Prostate gland (tissue), 2 donors: ENCODE results near the gene PTPN23. TPM values are rescaled to one million over a fixed set of nuclear protein-coding genes. Genes with fewer than 3 reads are reported as not detected.
A peak's percentile ranks its signal among the peaks of the same experiment; 100 is the strongest.

ENCODE experiments used
- DNase-seq: peaks from one replicate; pipeline ENCODE4 v3.0.0-alpha.2; 2019; ENCODE audit warnings: low spot score
- H3K27ac ChIP-seq, 2 donors: fragments of 200-600 bp; sonication (generic); 2 replicates each; pipeline ENCODE4 v1.5.1; 2017 to 2019
- H3K27me3 ChIP-seq: fragments of 200-600 bp; sonication (generic); replicated peaks from 2 replicates; pipeline ENCODE4 v1.5.1; 2019; ENCODE audit not compliant: insufficient read depth
- H3K36me3 ChIP-seq, 2 donors: fragments of 200-600 bp; sonication (generic); 1 replicate in 1 of 2; 2 replicates in 1 of 2; pipeline versions ENCODE4 v1.5.1 to v1.8.1; 2017 to 2019
- H3K4me1 ChIP-seq: fragments of 200-600 bp; sonication (generic); replicated peaks from 2 replicates; pipeline ENCODE4 v1.5.1; 2019
- H3K4me3 ChIP-seq, 2 donors: fragments of 200-600 bp; sonication (generic); 2 replicates each; pipeline ENCODE4 v1.5.1; 2017 to 2019
- H3K9me3 ChIP-seq: fragments of 200-600 bp; sonication (generic); 2 replicates; pipeline ENCODE4 v1.5.1; 2017
- CTCF ChIP-seq, 4 experiments: fragments of 200-600 bp in 2 of 4; fragments of 450-650 bp in 2 of 4; sonication (generic) in 2 of 4; IDR thresholded peaks; 1 replicate in 3 of 4; 2 replicates in 1 of 4; pipeline ENCODE4 v1.5.1; 2016 to 2019; ENCODE audit warnings: antibody characterized with exemption in 4 of 4, mild to moderate bottlenecking in 2 of 4, moderate library complexity in 2 of 4
- POLR2A ChIP-seq: fragments of 450-650 bp; IDR thresholded peaks from one replicate; pipeline ENCODE4 v1.6.1; 2016; ENCODE audit warnings: antibody characterized with exemption, mild to moderate bottlenecking
- POLR2AphosphoS5 ChIP-seq: sonication (generic); formaldehyde crosslinking; IDR thresholded peaks from one replicate; pipeline ENCODE4 v1.6.1; 2017; ENCODE audit warnings: antibody characterized with exemption
- WGBS: methylation state at CpG from one replicate; pipeline ENCODE4 v1.1.5; 2018; 5-methylcytosine and 5-hydroxymethylcytosine counted together
- intact Hi-C: fragments of 100-400 bp; cut with DNase I; formaldehyde crosslinking; loops from one replicate; pipeline ENCODE4 v1.14.2; 2022
- total RNA-seq, 2 donors: library from RNA; depleted of rRNA; stranded (reverse); fragments of >200 nt; gene quantifications; one replicate each; pipeline ENCODE4 v1.1.0, GENCODE V29; 2016

Gene PTPN23
- total RNA-seq, result 10 to 100 TPM; 31.7 to 47.4 TPM

DNA sequence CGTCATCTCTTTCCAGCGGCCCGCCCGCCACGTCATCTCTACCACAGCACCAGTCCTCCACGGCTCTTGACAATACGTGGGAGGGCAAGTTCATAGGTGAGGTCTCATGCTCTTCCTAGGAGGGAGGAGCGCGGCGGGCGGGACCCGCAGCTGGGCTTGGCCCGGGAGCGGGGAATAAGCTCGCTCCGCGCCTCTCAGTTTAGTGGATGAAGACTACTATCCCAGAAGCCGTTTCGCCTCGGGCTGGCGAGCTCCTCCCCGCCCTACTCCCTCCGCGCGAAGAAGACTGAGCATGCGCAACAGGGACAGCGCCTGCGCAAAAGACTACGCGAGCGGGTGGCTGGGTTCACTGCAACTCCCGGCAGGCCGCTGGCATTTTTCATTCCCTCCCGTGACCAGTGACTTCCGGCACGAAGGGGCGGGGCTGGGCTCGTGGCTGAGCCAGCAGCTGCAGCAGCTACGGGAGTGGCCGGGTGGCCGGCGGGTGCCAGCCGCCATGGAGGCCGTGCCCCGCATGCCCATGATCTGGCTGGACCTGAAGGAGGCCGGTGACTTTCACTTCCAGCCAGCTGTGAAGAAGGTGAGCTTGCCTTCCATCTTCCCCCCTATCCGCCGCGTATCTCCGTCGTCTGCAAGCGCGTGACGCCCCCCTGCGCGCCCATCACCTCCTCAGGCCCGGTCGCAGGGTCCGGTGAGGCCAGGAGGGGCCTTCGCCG, at the start of gene PTPN23:
PTPN23 (plus strand) TSS at position 421 of the 716 bp plus-strand sequence; CDS start at position 497, 76 bp downstream.
- Histone ChIP-seq H3K36me3 (no peaks in the 10 kb centered on the region), H3K4me1 (peaks cover 5% of the 10 kb centered on the region), H3K27me3 (no peaks in the 10 kb centered on the region), H3K27ac (peak within 1 kb of the TSS; percentile 93 to 94), H3K4me3 (peak within 1 kb of the TSS; percentile 94 to 98), H3K9me3 (no peaks in the 10 kb centered on the region)
- 0% methylated on average over 44 of the region's 61 CpGs for WGBS
- peak; percentile 98 for DNase-seq
- intact Hi-C loops, result no loop called here
- TF ChIP-seq POLR2A (peak; percentile 76), CTCF (IDR thresholded peaks at IDR 0.05) (peak in 1 of 4 experiments; percentile 22), POLR2AphosphoS5 (peak; percentile 99)

- H3K27ac ChIP-seq, result no peak overlapping the region
- no peak for DNase-seq
- H3K9me3 ChIP-seq, result no peaks in the 10 kb centered on the region
- intact Hi-C loops, result no loop called here
- H3K36me3 ChIP-seq, result peaks cover 6 to 16% of the 10 kb centered on the region in 2 donors
- no peak overlapping the region for H3K4me3 ChIP-seq
- no peaks in the 10 kb centered on the region for H3K4me1 ChIP-seq
- 76% methylated on average over 3 of the region's 3 CpGs for WGBS
- TF ChIP-seq CTCF (IDR thresholded peaks at IDR 0.05) (no peak), POLR2A (no peak), POLR2AphosphoS5 (no peak)
- no peaks in the 10 kb centered on the region for H3K27me3 ChIP-seq
These were observed 46.9 kb upstream of the PTPN23 start for GRCh38 chr3:47333907-47334306.

DNA sequence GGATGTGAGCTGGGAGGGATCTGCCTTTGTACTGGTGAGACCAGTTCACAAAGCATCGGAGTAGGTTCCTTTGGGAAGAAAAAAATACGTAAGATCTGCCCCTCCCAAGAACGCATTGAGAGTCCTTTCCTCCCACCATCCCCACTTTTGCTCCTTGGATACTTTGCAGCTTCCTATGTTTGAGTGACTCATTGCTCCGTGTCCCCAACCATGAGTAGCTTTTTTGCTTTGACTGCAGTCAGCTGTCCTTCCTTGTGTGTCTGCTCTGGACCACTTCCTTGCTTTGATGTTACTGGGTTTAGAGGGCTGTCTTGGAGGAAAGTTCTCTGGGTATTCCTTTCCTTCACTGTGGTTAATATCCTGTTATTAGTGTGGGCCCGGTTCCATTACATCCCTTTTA, 43.2 kb upstream of the PTPN23 start:
- whole genome bisulfite sequencing, result 93% methylated on average over 5 of the region's 5 CpGs
- intact Hi-C loops, result no loop called here
- Histone ChIP-seq H3K27me3 (no peaks in the 10 kb centered on the region), H3K9me3 (no peaks in the 10 kb centered on the region), H3K4me1 (no peaks in the 10 kb centered on the region), H3K4me3 (no peak overlapping the region), H3K27ac (no peak overlapping the region), H3K36me3 (peaks cover 6 to 16% of the 10 kb centered on the region in 2 donors)
- no peak for DNase-seq
- no peak for TF ChIP-seq POLR2AphosphoS5
- no peak for TF ChIP-seq CTCF (IDR thresholded peaks at IDR 0.05)
- no peak for TF ChIP-seq POLR2A

GRCh38 chr3:47339951-47340350, 40.9 kb upstream of the PTPN23 start:
- 88% methylated on average over 2 of the region's 2 CpGs for WGBS
- intact Hi-C loops, result no loop called here
- no peaks in the 10 kb centered on the region for H3K27me3 ChIP-seq
- H3K36me3 ChIP-seq, result peaks cover 0 to 11% of the 10 kb centered on the region in 2 donors
- no peaks in the 10 kb centered on the region for H3K4me1 ChIP-seq
- H3K27ac ChIP-seq, result no peak overlapping the region
- TF ChIP-seq CTCF (IDR thresholded peaks at IDR 0.05) (no peak), POLR2AphosphoS5 (no peak), POLR2A (no peak)
- no peak for DNase-seq
- no peaks in the 10 kb centered on the region for H3K9me3 ChIP-seq
- H3K4me3 ChIP-seq, result no peak overlapping the region

DNA sequence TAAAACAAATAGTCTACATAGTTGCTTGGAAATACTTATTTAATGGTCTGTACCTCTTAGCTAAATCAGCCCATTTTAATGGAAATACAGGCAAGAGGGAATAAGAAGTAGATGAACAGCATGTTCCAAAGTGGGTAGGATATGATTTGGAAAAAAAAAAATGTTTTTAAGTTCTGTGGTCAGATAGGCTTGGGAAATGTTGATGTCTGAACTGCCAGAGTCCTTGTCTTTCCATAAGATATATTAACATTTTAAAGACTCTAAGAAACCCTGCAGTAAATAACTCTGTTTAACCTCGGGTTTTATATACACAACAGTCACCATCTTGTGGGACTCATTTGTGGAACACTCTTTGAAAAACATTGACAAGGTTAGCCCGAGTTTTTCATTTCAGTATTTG, 40.0 kb upstream of the PTPN23 start:
- H3K4me3 ChIP-seq, result no peak overlapping the region
- intact Hi-C loops, result no loop called here
- peaks cover 0 to 2% of the 10 kb centered on the region in 2 donors for H3K36me3 ChIP-seq
- DNase-seq, result no peak
- no peaks in the 10 kb centered on the region for H3K9me3 ChIP-seq
- WGBS, result 80% methylated on average over 2 of the region's 2 CpGs
- no peaks in the 10 kb centered on the region for H3K4me1 ChIP-seq
- H3K27ac ChIP-seq, result no peak overlapping the region
- no peak for TF ChIP-seq CTCF (IDR thresholded peaks at IDR 0.05)
- TF ChIP-seq POLR2AphosphoS5, result no peak
- TF ChIP-seq POLR2A, result no peak
- H3K27me3 ChIP-seq, result no peaks in the 10 kb centered on the region
